Pancreas (tissue), 10 donors: ENCODE results near the gene DNAJB6. TPM values are rescaled to one million over a fixed set of nuclear protein-coding genes. Genes with fewer than 3 reads are reported as not detected.
A peak's percentile ranks its signal among the peaks of the same experiment; 100 is the strongest.

Source experiments
- ATAC-seq, 4 donors: fragments of 200-7000 bp; cut with Tn5 transposase; one replicate each; pipeline versions ENCODE4 v1.8.0 to v1.9.1; 2020; ENCODE audit warnings: mild to moderate bottlenecking in 4 of 4, moderate library complexity in 4 of 4
- DNase-seq, 6 donors: peaks; one replicate each; pipeline ENCODE4 v3.0.0-alpha.2; 2020
- FAIRE-seq: peaks from 2 replicates; lab custom pipeline; 2012; peaks lifted over from hg19 to GRCh38; lab: Jason Lieb, UNC
- H3K27ac ChIP-seq, 4 donors: fragments of 200-600 bp; sonication (generic); 1 replicate in 3 of 4; 2 replicates in 1 of 4; pipeline versions ENCODE4 v1.5.0 to v1.8.0; 2020
- H3K27me3 ChIP-seq, 4 donors: fragments of 200-600 bp; one replicate each; pipeline ENCODE4 v1.8.0; 2021
- H3K36me3 ChIP-seq, 3 donors: fragments of 200-600 bp; sonication (generic) in 1 of 3; one replicate each; pipeline versions ENCODE4 v1.5.0 to v1.8.0; 2020 to 2021
- H3K4me1 ChIP-seq, 3 donors: fragments of 200-600 bp; one replicate each; pipeline ENCODE4 v1.8.0; 2021
- H3K4me3 ChIP-seq, 4 donors: fragments of 200-600 bp; sonication (generic) in 2 of 4; one replicate each; pipeline versions ENCODE4 v1.5.0 to v1.8.0; 2020 to 2021
- H3K9me3 ChIP-seq, 4 donors: fragments of 200-600 bp; one replicate each; pipeline ENCODE4 v1.8.0; 2021
- WGBS, 2 donors: extraction: QIAGEN DNeasy Blood & Tissue Kit; methylation state at CpG; one replicate each; pipeline ENCODE4 v1.1.7; 2013; 5-methylcytosine and 5-hydroxymethylcytosine counted together
- intact Hi-C, 3 donors: fragments of 100-400 bp; cut with DNase I; formaldehyde crosslinking; loops; one replicate each; pipeline versions ENCODE4 v1.11.1 to v1.14.2; 2022
- polyA plus RNA-seq, 2 donors: library from polyadenylated mRNA; stranded (reverse); fragments of 200-250 nt; gene quantifications; one replicate each; pipeline ENCODE4 v1.2.3, GENCODE V29; 2013
- total RNA-seq, 6 donors: library from RNA; stranded (reverse); fragmentation: NEBNext Ultra II Directional in 4 of 6; extraction: Animal tissue kit (Norgen Biotek cat#: 25700) in 4 of 6; gene quantifications; one replicate each; pipeline versions ENCODE4 v1.2.1 to v1.2.4, GENCODE V29; 2021 to 2023
- TF ChIP-seq, protein P1 (sequence below), 4 donors: fragments of 200-600 bp; sonication (generic) in 3 of 4; IDR thresholded peaks; one replicate each; pipeline versions ENCODE4 v1.5.0 to v1.8.0; 2021; ENCODE audit warnings: antibody characterized with exemption in 4 of 4
- donor health status: healthy with polysubstance abuse.
- donor health status: DM: no; HTN: no; CAD: no; lungs with moderate emphysema.
- donor health status: DM: no; HTN: no; CAD: no.
- donor health status: control.
- donor health status: control.
- donor health status: Bipolar disorder and iron deficiency.
- donor health status: DM: yes; HTN: yes; CAD: no.
- donor health status: DM: no; HTN: no; CAD: no.
- donor health status: DM: no; HTN: no; CAD: no.
- donor health status: DM: yes; HTN: yes; CAD: no.

The DNAJB6 gene
- total and polyA plus RNA-seq, 8 donors = 23.0 to 49.4 (median 32.6) TPM

DNA sequence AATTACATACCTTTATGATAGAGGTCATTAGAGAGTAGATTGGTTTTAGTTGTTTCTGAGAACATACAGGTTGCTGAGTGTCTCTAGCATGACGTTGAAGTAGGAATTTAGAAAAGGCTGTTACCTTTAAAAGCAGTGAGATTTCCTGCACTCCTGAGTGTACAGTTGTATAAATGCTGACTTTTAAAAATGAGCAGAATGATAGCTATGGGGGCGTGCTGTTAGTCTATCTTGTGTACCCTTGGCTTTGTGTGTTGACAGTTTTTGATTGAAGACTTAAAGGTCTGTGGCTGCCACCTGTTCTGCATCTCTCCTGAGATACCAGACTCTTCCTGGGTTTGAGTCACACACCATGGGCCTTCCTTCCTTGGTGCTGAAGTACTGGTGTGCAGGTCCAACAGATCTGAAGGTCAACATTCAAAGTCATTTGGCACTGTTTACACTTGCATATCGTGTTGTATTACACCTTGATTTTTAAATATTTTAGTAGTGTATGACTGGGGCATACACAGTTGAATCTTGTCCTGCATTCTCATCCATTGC is 23.8 kb downstream of the DNAJB6 start:
- WGBS, 2 donors = 45 to 46% methylated on average over 3 of the region's 3 CpGs
- FAIRE-seq = no peak
- Histone ChIP-seq H3K4me1 (peaks cover 0 to 20% (median 15%) of the 10 kb centered on the region in 3 donors), H3K27me3 (no peaks in the 10 kb centered on the region), H3K36me3 (peaks cover 0 to 32% (median 5%) of the 10 kb centered on the region in 3 donors), H3K4me3 (no peak overlapping the region), H3K27ac (no peak overlapping the region), H3K9me3 (no peaks in the 10 kb centered on the region)
- DNase-seq = no peak
- intact Hi-C loops = no loop called here
- peak in 3 of 4 donors; percentile 16 to 40 (median 35) for ATAC-seq
- TF ChIP-seq, protein P1, sequence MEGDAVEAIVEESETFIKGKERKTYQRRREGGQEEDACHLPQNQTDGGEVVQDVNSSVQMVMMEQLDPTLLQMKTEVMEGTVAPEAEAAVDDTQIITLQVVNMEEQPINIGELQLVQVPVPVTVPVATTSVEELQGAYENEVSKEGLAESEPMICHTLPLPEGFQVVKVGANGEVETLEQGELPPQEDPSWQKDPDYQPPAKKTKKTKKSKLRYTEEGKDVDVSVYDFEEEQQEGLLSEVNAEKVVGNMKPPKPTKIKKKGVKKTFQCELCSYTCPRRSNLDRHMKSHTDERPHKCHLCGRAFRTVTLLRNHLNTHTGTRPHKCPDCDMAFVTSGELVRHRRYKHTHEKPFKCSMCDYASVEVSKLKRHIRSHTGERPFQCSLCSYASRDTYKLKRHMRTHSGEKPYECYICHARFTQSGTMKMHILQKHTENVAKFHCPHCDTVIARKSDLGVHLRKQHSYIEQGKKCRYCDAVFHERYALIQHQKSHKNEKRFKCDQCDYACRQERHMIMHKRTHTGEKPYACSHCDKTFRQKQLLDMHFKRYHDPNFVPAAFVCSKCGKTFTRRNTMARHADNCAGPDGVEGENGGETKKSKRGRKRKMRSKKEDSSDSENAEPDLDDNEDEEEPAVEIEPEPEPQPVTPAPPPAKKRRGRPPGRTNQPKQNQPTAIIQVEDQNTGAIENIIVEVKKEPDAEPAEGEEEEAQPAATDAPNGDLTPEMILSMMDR (IDR thresholded peaks at IDR 0.05) = no peak

DNA sequence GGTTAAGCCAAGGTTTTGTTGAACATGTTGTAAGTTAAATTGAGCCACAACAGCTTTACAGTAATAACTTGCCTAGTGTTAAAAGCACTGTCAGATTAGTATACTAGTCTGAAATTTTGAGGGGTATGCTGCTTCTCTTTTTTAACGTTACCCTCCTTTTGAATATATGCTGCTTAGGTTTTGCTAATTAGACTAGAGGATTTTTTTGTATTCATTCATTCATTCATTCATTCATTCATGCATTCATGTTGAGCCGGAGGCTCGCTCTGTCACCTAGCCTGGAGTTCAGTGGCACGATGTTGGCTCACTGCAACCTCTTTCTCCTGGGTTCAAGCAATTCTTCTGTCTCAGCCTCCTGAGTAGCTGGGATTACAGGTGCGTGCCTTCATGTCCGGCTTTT is 24.7 kb downstream of the DNAJB6 start:
- H3K4me3 ChIP-seq = no peak overlapping the region
- no peak for DNase-seq
- H3K27ac ChIP-seq = no peak overlapping the region
- peaks cover 0 to 11% (median 5%) of the 10 kb centered on the region in 3 donors for H3K4me1 ChIP-seq
- intact Hi-C loops = no loop called here
- TF ChIP-seq, protein P1 (IDR thresholded peaks at IDR 0.05) = no peak
- FAIRE-seq = no peak
- no peaks in the 10 kb centered on the region for H3K27me3 ChIP-seq
- 95 to 97% methylated on average over 6 of the region's 6 CpGs for WGBS, 2 donors
- peaks cover 0 to 35% (median 5%) of the 10 kb centered on the region in 3 donors for H3K36me3 ChIP-seq
- no peaks in the 10 kb centered on the region for H3K9me3 ChIP-seq
- ATAC-seq = no peak

DNA sequence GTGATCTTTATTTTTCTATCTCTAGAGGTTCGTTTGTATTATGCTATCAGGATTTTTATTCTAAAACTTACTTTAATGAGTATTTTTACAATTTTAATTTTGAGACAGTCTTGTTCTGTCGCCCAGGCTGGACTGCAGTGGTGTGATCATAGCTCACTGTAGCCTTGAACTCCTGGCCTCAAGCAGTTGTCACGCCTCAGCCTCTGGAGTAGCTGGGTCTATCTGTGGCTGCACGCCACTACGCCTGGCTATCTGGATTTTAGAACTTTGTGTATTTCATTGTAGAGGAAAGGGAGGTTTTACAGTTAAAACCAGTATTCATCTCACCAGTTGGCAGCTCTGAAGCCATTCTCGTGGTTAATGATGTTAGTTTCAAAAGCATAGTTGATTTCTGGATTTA is 25.9 kb downstream of the DNAJB6 start:
- Histone ChIP-seq H3K27ac (no peak overlapping the region), H3K4me3 (no peak overlapping the region), H3K9me3 (no peaks in the 10 kb centered on the region), H3K27me3 (no peaks in the 10 kb centered on the region), H3K36me3 (peaks cover 3 to 45% (median 6%) of the 10 kb centered on the region in 3 donors), H3K4me1 (peaks cover 0 to 10% (median 5%) of the 10 kb centered on the region in 3 donors)
- intact Hi-C loops = no loop called here
- no peak for FAIRE-seq
- TF ChIP-seq, protein P1 (IDR thresholded peaks at IDR 0.05) = no peak
- ATAC-seq = no peak
- WGBS, 2 donors = 77 to 79% methylated on average over 6 of the region's 6 CpGs
- no peak for DNase-seq

DNA sequence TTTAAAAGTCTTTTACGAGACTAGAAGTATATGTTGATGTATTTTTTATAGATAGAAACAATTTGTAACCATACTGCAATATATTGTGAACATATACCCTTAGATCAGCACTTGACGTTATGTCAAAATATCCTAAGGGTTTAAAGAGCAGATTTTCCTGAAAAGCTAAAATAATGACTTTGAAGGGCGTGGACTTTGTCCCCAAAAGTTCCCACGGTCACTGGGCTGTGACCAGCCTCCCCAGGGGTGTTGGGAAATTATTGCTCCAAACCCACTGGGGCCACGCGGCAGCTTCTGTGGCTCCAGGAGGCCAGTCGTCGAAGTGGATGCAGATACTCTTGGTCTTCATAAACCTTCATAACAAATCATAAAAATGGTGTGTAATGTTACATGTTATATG is 29.9 kb downstream of the DNAJB6 start:
- WGBS, 2 donors = 97 to 98% methylated on average over 8 of the region's 8 CpGs
- Histone ChIP-seq H3K4me1 (no peaks in the 10 kb centered on the region), H3K27me3 (no peaks in the 10 kb centered on the region), H3K36me3 (peaks cover 3 to 71% (median 15%) of the 10 kb centered on the region in 3 donors), H3K27ac (no peak overlapping the region), H3K9me3 (no peaks in the 10 kb centered on the region), H3K4me3 (no peak overlapping the region)
- no peak for ATAC-seq
- DNase-seq = no peak
- no peak for FAIRE-seq
- TF ChIP-seq, protein P1 (IDR thresholded peaks at IDR 0.05) = no peak
- intact Hi-C loops = no loop called here

DNA sequence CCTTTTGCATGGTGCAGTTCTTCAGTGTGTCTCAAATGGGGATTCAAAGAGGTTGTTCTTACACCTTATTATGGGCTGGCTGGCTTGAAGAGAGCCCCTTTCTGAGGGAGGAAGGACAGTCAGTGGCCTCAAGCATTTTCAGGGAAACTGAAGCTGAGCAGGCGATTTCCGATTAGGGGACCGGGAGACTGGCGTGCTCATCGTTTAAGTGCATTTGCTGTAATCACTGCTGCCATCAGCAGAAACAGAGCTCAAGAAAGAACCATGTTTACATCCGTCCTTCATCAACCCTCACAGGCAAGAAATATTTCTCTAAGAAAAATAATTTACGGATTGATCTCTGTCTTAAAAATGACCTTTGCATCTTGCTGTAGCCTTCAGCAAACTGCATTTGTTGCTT is 32.2 kb downstream of the DNAJB6 start:
- WGBS, 2 donors = 88 to 91% methylated on average over 7 of the region's 7 CpGs
- peaks cover 3 to 61% (median 15%) of the 10 kb centered on the region in 3 donors for H3K36me3 ChIP-seq
- DNase-seq (no peak), FAIRE-seq (no peak), ATAC-seq (no peak)
- intact Hi-C loops = no loop called here
- no peaks in the 10 kb centered on the region for H3K9me3 ChIP-seq
- no peaks in the 10 kb centered on the region for H3K4me1 ChIP-seq
- H3K27me3 ChIP-seq = no peaks in the 10 kb centered on the region
- H3K4me3 ChIP-seq = no peak overlapping the region
- H3K27ac ChIP-seq = no peak overlapping the region
- TF ChIP-seq, protein P1 (IDR thresholded peaks at IDR 0.05) = no peak
